DND-41 (cell line): ENCODE data around the gene CTIF.

Source experiments
- CTCF ChIP-seq: IDR thresholded peaks from 2 replicates; pipeline ENCODE4 v1.5.1; 2012; ENCODE audit warnings: borderline replicate concordance, low read length, moderate library complexity, mild to moderate bottlenecking; ENCODE audit not compliant: poor library complexity, severe bottlenecking; ENCODE audit errors: extremely low read depth
- EZH2 ChIP-seq: IDR thresholded peaks from 3 replicates; pipeline ENCODE4 v1.6.1; 2012; ENCODE audit warnings: borderline replicate concordance, low read depth, mild to moderate bottlenecking, moderate library complexity, low read length, inconsistent platforms; ENCODE audit not compliant: severe bottlenecking

GRCh38 chr18:48796491-48797205 is 257.8 kb downstream of the CTIF start:
- TF ChIP-seq CTCF (no peak), EZH2 (no peak)
